Measurements from ENCODE around the gene WWOX. TPM values are rescaled to one million over a fixed set of nuclear protein-coding genes. Genes with fewer than 3 reads are reported as not detected.
A peak's percentile ranks its signal among the peaks of the same experiment; 100 is the strongest.

The WWOX gene
- total RNA-seq, 1 donor from 2014 or later = 16.7 TPM

DNA sequence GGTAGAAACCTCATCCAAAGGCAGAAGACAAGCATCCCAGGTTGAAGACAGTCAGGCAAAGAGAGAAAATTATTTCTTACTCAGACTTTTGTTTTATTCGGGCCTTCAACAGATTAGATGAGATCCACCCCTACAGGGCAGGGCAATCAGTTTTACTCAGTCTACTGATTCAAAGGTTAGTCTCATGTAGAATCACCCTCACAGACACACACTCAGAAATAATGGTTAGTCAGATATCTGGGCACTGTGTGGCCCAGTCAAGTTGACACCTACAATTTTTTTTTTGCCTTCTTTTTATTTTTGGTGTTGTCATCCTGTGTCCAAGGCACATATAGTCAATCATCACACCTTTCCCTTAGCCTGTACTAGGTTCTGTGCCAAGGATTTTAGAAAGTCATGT, 729.8 kb downstream of the WWOX start:
- H3K4me3 ChIP-seq (ENCODE audit: low read length in 3 of 3) = no peak overlapping the region
- no peak overlapping the region for H3K27ac ChIP-seq (ENCODE audit: low read depth, low read length)
- H3K9ac ChIP-seq (ENCODE audit: low read depth in 1 of 3, low read length in 3 of 3) = no peak overlapping the region
- H3K27me3 ChIP-seq (ENCODE audit: control insufficient read depth in 3 of 3, insufficient read depth in 3 of 3, low read length in 3 of 3) = no peaks in the 10 kb centered on the region
- H3K4me1 ChIP-seq (ENCODE audit: control insufficient read depth in 3 of 3, insufficient read depth in 3 of 3, low read length in 3 of 3) = peaks cover 0 to 3% (median 0%) of the 10 kb centered on the region in 3 donors
- no peaks in the 10 kb centered on the region for H3K36me3 ChIP-seq (ENCODE audit: control insufficient read depth in 3 of 3, insufficient read depth in 3 of 3, low read length in 3 of 3)
- no peaks in the 10 kb centered on the region for H3K9me3 ChIP-seq (ENCODE audit: control insufficient read depth in 3 of 3, low read length in 3 of 3)

DNA sequence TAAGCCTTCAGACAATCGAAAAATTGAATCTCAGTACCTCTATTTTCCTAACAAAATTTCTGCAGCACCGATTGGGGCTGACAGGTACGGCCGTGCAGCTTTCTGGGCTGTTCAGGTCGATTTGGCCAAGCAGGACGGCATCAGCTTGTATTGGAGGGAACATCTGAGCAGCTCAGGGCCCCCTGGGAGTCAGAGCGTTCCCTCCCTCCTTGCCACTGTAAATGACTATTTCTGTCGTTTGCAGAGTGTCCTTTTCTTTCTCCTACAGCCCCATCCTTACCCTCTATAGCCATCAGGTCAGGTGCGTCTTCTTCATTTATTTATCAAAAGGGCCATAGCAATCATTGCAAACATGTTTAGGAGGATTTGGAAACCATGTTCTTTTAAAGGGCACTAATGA, 731.1 kb downstream of the WWOX start:
- no peak overlapping the region for H3K27ac ChIP-seq (ENCODE audit: low read depth, low read length)
- no peak overlapping the region for H3K9ac ChIP-seq (ENCODE audit: low read depth in 1 of 3, low read length in 3 of 3)
- H3K36me3 ChIP-seq (ENCODE audit: control insufficient read depth in 3 of 3, insufficient read depth in 3 of 3, low read length in 3 of 3) = no peaks in the 10 kb centered on the region
- no peaks in the 10 kb centered on the region for H3K27me3 ChIP-seq (ENCODE audit: control insufficient read depth in 3 of 3, insufficient read depth in 3 of 3, low read length in 3 of 3)
- no peak overlapping the region for H3K4me3 ChIP-seq (ENCODE audit: low read length in 3 of 3)
- no peaks in the 10 kb centered on the region for H3K9me3 ChIP-seq (ENCODE audit: control insufficient read depth in 3 of 3, low read length in 3 of 3)
- H3K4me1 ChIP-seq (ENCODE audit: control insufficient read depth in 3 of 3, insufficient read depth in 3 of 3, low read length in 3 of 3) = peaks cover 0 to 3% (median 0%) of the 10 kb centered on the region in 3 donors

DNA sequence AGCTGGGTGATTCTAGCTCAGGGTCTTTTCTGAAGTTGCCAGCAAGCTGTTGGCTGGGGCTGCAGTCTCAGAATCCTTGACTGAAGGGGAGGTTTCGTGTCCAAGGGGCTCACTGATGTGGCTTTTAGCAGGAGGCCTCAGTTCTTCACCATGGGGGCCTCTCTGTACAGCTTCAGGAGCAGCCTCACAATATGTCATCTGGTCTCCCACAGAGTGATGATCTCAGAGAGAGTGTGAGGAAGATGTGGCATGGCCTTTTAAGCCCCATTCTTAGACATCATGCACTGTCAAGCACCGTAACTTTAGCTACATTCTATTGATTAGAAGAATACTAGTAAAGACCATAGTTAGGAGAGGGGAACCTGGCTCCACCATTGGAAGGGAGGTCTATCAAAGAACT, 732.6 kb downstream of the WWOX start:
- Histone ChIP-seq H3K27ac (ENCODE audit: low read depth, low read length) (no peak overlapping the region), H3K9me3 (ENCODE audit: control insufficient read depth in 3 of 3, low read length in 3 of 3) (no peaks in the 10 kb centered on the region)

DNA sequence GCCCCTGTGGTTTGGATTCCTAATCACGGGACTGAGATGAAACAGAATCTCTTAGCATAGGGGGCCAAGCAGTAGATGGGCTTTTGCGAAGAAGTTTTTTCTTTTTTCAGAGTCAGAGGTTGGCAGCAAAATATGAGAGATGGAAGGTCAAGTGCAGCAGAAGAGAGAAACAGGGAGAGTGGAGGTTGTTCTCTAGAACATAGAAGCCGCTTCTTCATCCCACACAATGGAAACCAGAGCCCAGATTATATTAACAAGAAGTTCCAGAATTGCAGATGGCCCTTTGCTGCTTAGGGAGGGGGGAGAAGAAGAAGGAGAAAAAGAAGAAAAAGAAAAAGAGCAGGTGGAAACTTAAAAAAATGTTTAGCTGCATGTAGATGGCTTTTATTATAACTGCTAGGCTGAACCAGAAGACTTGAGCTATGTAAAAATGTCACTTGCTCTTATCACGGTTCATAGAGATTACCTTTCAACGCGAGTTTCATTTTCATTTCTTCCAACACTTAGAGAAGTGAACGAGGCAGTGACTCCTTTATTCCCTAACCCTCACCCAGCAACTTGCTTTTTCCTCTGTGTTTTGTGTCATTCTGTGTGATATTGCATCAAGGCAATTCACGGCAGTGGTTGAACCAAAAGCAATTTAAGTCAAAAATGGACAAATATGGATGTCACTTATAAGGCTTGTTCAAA, 737.5 kb downstream of the WWOX start:
- Histone ChIP-seq H3K9me3 (ENCODE audit: control insufficient read depth in 3 of 3, low read length in 3 of 3) (no peaks in the 10 kb centered on the region), H3K36me3 (ENCODE audit: control insufficient read depth in 3 of 3, insufficient read depth in 3 of 3, low read length in 3 of 3) (no peaks in the 10 kb centered on the region), H3K27me3 (ENCODE audit: control insufficient read depth in 3 of 3, insufficient read depth in 3 of 3, low read length in 3 of 3) (no peaks in the 10 kb centered on the region), H3K4me3 (ENCODE audit: low read length in 3 of 3) (no peak overlapping the region), H3K9ac (ENCODE audit: low read depth in 1 of 3, low read length in 3 of 3) (no peak overlapping the region), H3K4me1 (ENCODE audit: control insufficient read depth in 3 of 3, insufficient read depth in 3 of 3, low read length in 3 of 3) (no peaks in the 10 kb centered on the region), H3K27ac (ENCODE audit: low read depth, low read length) (no peak overlapping the region)

More for the DNA sequence above, 732.6 kb downstream of the WWOX start:
- Histone ChIP-seq H3K4me1 (ENCODE audit: control insufficient read depth in 3 of 3, insufficient read depth in 3 of 3, low read length in 3 of 3) (peaks cover 0 to 3% (median 0%) of the 10 kb centered on the region in 3 donors), H3K4me3 (ENCODE audit: low read length in 3 of 3) (no peak overlapping the region), H3K36me3 (ENCODE audit: control insufficient read depth in 3 of 3, insufficient read depth in 3 of 3, low read length in 3 of 3) (no peaks in the 10 kb centered on the region), H3K9ac (ENCODE audit: low read depth in 1 of 3, low read length in 3 of 3) (no peak overlapping the region), H3K27me3 (ENCODE audit: control insufficient read depth in 3 of 3, insufficient read depth in 3 of 3, low read length in 3 of 3) (no peaks in the 10 kb centered on the region)

DNA sequence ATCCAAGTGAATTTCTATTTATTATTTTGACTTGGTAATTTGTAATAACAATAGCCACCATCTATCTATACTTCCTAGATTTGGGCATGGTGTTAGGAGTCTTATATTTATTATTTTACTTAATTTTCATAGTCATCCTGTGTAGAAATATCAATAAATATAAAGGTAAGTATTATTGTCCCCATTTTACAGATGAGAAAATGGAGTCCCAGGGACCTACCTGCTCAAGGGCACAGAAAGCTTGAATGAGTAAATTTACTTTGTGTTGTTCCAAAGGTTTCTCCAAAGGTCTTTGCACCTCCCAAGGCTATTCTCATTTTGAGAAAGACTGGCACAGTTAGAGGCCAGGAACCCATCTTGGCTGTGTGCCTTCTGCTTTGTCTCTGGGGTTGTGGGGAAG, 738.3 kb downstream of the WWOX start:
- no peaks in the 10 kb centered on the region for H3K4me1 ChIP-seq (ENCODE audit: control insufficient read depth in 3 of 3, insufficient read depth in 3 of 3, low read length in 3 of 3)
- no peaks in the 10 kb centered on the region for H3K27me3 ChIP-seq (ENCODE audit: control insufficient read depth in 3 of 3, insufficient read depth in 3 of 3, low read length in 3 of 3)

DNA sequence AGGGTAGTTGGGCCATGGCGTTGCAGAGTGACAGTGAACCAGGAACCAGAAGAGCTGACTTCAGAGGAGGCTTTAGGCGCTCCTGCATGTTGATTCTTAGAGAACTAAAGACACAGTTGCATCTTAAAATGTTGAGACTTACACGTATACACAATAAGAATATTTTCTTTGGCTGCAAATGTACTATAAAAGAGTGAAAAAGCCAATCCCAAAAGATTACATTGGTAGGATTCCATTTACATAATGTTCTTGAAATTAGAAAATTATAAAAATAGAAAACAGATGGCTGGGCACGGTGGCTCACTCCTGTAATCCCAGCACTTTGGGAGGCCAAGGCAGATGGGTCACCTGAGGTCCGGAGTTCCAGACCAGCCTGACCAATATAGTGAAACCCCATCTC, 738.8 kb downstream of the WWOX start:
- Histone ChIP-seq H3K9ac (ENCODE audit: low read depth in 1 of 3, low read length in 3 of 3) (no peak overlapping the region), H3K9me3 (ENCODE audit: control insufficient read depth in 3 of 3, low read length in 3 of 3) (no peaks in the 10 kb centered on the region), H3K4me1 (ENCODE audit: control insufficient read depth in 3 of 3, insufficient read depth in 3 of 3, low read length in 3 of 3) (peaks cover 0 to 4% (median 0%) of the 10 kb centered on the region in 3 donors), H3K27ac (ENCODE audit: low read depth, low read length) (no peak overlapping the region), H3K4me3 (ENCODE audit: low read length in 3 of 3) (no peak overlapping the region), H3K27me3 (ENCODE audit: control insufficient read depth in 3 of 3, insufficient read depth in 3 of 3, low read length in 3 of 3) (no peaks in the 10 kb centered on the region), H3K36me3 (ENCODE audit: control insufficient read depth in 3 of 3, insufficient read depth in 3 of 3, low read length in 3 of 3) (no peaks in the 10 kb centered on the region)

More for the DNA sequence above, 738.3 kb downstream of the WWOX start:
- no peak overlapping the region for H3K4me3 ChIP-seq (ENCODE audit: low read length in 3 of 3)
- H3K9ac ChIP-seq (ENCODE audit: low read depth in 1 of 3, low read length in 3 of 3) = no peak overlapping the region
- no peaks in the 10 kb centered on the region for H3K36me3 ChIP-seq (ENCODE audit: control insufficient read depth in 3 of 3, insufficient read depth in 3 of 3, low read length in 3 of 3)
- no peak overlapping the region for H3K27ac ChIP-seq (ENCODE audit: low read depth, low read length)
- H3K9me3 ChIP-seq (ENCODE audit: control insufficient read depth in 3 of 3, low read length in 3 of 3) = no peaks in the 10 kb centered on the region

DNA sequence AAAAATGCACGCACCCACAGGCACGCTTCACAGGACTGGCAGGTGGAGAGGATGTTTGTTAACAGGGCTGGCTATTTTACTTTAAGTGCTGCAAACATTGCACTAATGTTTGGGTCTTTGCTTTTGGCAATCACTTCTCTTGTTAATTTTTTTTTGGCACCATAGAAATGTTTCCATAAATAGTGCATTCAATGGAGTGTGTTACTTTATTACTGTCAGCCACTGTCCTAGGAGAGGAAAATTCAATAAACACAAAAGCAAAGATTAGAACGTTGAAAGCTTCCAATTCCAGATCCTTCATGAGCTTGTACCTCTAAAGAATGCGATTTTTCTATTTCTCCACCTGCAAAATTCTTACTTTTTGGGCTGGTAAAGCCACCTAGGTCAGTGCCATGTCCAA, 743.5 kb downstream of the WWOX start:
- H3K4me1 ChIP-seq (ENCODE audit: control insufficient read depth in 3 of 3, insufficient read depth in 3 of 3, low read length in 3 of 3) = peaks cover 7 to 16% (median 8%) of the 10 kb centered on the region in 3 donors
- H3K4me3 ChIP-seq (ENCODE audit: low read length in 3 of 3) = no peak overlapping the region
- H3K27ac ChIP-seq (ENCODE audit: low read depth, low read length) = no peak overlapping the region
- no peak overlapping the region for H3K9ac ChIP-seq (ENCODE audit: low read depth in 1 of 3, low read length in 3 of 3)
- no peaks in the 10 kb centered on the region for H3K36me3 ChIP-seq (ENCODE audit: control insufficient read depth in 3 of 3, insufficient read depth in 3 of 3, low read length in 3 of 3)
- H3K9me3 ChIP-seq (ENCODE audit: control insufficient read depth in 3 of 3, low read length in 3 of 3) = no peaks in the 10 kb centered on the region
- no peaks in the 10 kb centered on the region for H3K27me3 ChIP-seq (ENCODE audit: control insufficient read depth in 3 of 3, insufficient read depth in 3 of 3, low read length in 3 of 3)

DNA sequence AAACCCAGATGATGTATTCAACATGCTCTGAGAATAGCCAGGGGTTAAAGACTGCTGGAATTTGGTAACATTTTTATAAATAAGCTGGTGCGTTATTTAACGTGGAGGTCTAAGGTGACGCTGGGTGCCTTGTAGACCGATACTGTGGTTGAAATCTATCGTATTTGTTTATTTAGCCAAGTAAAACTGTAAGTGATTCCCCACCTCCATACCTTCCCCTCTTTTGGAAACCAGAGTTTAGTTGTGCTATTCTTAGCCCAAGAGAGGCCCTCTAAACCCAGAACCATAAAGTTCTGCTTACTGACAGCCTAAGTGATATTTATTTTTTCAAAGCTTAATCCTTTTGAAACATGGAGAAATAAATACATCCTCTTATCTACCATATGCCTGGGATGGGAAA, 744.5 kb downstream of the WWOX start:
- H3K9me3 ChIP-seq (ENCODE audit: control insufficient read depth in 3 of 3, low read length in 3 of 3) = no peaks in the 10 kb centered on the region
- H3K27me3 ChIP-seq (ENCODE audit: control insufficient read depth in 3 of 3, insufficient read depth in 3 of 3, low read length in 3 of 3) = no peaks in the 10 kb centered on the region
- no peak overlapping the region for H3K4me3 ChIP-seq (ENCODE audit: low read length in 3 of 3)
- no peak overlapping the region for H3K27ac ChIP-seq (ENCODE audit: low read depth, low read length)
- H3K36me3 ChIP-seq (ENCODE audit: control insufficient read depth in 3 of 3, insufficient read depth in 3 of 3, low read length in 3 of 3) = no peaks in the 10 kb centered on the region
- H3K4me1 ChIP-seq (ENCODE audit: control insufficient read depth in 3 of 3, insufficient read depth in 3 of 3, low read length in 3 of 3) = peaks cover 7 to 16% (median 8%) of the 10 kb centered on the region in 3 donors
- no peak overlapping the region for H3K9ac ChIP-seq (ENCODE audit: low read depth in 1 of 3, low read length in 3 of 3)

DNA sequence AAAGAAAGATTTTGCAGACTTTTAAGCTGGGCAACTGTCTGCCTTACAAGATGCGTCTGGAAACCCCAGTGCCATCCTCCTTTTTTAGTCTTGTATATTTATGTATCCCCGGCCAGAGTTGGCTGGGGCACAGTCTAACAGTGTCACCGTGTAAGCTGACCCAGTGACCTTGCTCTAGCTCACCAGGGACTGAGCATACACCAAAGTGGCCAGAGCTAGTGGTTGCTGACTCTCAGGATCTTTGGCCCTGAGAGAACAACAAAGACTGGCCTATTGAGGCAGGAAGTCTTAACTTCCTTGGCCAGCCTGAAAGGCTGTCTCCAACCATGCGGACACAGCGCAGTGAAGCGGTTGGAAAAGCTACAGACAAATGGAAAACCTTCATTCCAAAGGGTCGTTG, 745.2 kb downstream of the WWOX start:
- peak overlapping the region; percentile 20 for H3K27ac ChIP-seq (ENCODE audit: low read depth, low read length)
- no peaks in the 10 kb centered on the region for H3K27me3 ChIP-seq (ENCODE audit: control insufficient read depth in 3 of 3, insufficient read depth in 3 of 3, low read length in 3 of 3)
- no peaks in the 10 kb centered on the region for H3K36me3 ChIP-seq (ENCODE audit: control insufficient read depth in 3 of 3, insufficient read depth in 3 of 3, low read length in 3 of 3)
- peaks cover 7 to 16% (median 8%) of the 10 kb centered on the region in 3 donors for H3K4me1 ChIP-seq (ENCODE audit: control insufficient read depth in 3 of 3, insufficient read depth in 3 of 3, low read length in 3 of 3)
- H3K9ac ChIP-seq (ENCODE audit: low read depth in 1 of 3, low read length in 3 of 3) = peak overlapping the region in 1 of 3 donors; percentile 22
- no peak overlapping the region for H3K4me3 ChIP-seq (ENCODE audit: low read length in 3 of 3)
- H3K9me3 ChIP-seq (ENCODE audit: control insufficient read depth in 3 of 3, low read length in 3 of 3) = no peaks in the 10 kb centered on the region

DNA sequence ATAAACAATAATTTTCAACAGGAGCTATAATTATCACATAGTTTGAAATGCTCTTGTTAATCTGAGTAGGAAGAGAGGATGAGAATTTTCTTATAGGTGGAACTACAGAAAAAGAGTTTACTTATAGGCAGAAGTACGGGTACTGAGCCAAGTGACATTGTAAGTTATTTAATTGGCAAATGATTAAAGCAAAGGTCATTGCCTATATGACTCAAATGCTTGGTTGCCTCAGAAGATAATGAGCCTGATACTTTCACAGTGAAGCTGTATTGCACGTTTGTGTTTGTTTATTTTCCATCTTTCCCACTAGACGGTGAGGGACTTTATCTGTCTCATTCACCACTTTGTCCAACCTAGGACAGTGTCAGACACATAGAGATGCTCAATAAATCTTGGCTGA, 751.8 kb downstream of the WWOX start:
- no peak overlapping the region for H3K9ac ChIP-seq (ENCODE audit: low read depth in 1 of 3, low read length in 3 of 3)
- no peaks in the 10 kb centered on the region for H3K36me3 ChIP-seq (ENCODE audit: control insufficient read depth in 3 of 3, insufficient read depth in 3 of 3, low read length in 3 of 3)
- H3K4me1 ChIP-seq (ENCODE audit: control insufficient read depth in 3 of 3, insufficient read depth in 3 of 3, low read length in 3 of 3) = no peaks in the 10 kb centered on the region
- no peaks in the 10 kb centered on the region for H3K27me3 ChIP-seq (ENCODE audit: control insufficient read depth in 3 of 3, insufficient read depth in 3 of 3, low read length in 3 of 3)
- H3K4me3 ChIP-seq (ENCODE audit: low read length in 3 of 3) = no peak overlapping the region
- no peaks in the 10 kb centered on the region for H3K9me3 ChIP-seq (ENCODE audit: control insufficient read depth in 3 of 3, low read length in 3 of 3)
- H3K27ac ChIP-seq (ENCODE audit: low read depth, low read length) = no peak overlapping the region
